Prostate gland (tissue), 2 donors: ENCODE measurements around the gene SLIT3.

ENCODE experiments used
- POLR2A ChIP-seq: fragments of 450-650 bp; IDR thresholded peaks from one replicate; pipeline ENCODE4 v1.6.1; 2016; ENCODE audit warnings: antibody characterized with exemption, mild to moderate bottlenecking
- POLR2AphosphoS5 ChIP-seq: sonication (generic); formaldehyde crosslinking; IDR thresholded peaks from one replicate; pipeline ENCODE4 v1.6.1; 2017; ENCODE audit warnings: antibody characterized with exemption
- TF ChIP-seq, protein P1 (sequence below), 4 experiments: fragments of 200-600 bp in 2 of 4; fragments of 450-650 bp in 2 of 4; sonication (generic) in 2 of 4; IDR thresholded peaks; 1 replicate in 3 of 4; 2 replicates in 1 of 4; pipeline ENCODE4 v1.5.1; 2016 to 2019; ENCODE audit warnings: antibody characterized with exemption in 4 of 4, mild to moderate bottlenecking in 2 of 4, moderate library complexity in 2 of 4

GRCh38 chr5:168935183-168935582 lies 365.8 kb downstream of the SLIT3 start:
- TF ChIP-seq, protein P1, sequence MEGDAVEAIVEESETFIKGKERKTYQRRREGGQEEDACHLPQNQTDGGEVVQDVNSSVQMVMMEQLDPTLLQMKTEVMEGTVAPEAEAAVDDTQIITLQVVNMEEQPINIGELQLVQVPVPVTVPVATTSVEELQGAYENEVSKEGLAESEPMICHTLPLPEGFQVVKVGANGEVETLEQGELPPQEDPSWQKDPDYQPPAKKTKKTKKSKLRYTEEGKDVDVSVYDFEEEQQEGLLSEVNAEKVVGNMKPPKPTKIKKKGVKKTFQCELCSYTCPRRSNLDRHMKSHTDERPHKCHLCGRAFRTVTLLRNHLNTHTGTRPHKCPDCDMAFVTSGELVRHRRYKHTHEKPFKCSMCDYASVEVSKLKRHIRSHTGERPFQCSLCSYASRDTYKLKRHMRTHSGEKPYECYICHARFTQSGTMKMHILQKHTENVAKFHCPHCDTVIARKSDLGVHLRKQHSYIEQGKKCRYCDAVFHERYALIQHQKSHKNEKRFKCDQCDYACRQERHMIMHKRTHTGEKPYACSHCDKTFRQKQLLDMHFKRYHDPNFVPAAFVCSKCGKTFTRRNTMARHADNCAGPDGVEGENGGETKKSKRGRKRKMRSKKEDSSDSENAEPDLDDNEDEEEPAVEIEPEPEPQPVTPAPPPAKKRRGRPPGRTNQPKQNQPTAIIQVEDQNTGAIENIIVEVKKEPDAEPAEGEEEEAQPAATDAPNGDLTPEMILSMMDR (IDR thresholded peaks at IDR 0.05), result no peak
- TF ChIP-seq POLR2AphosphoS5 (no peak), POLR2A (no peak)
